GM13976 (cell line): ENCODE data around the gene KLF2.

Experiments
- DNase-seq: peaks from one replicate; pipeline ENCODE4 v3.0.0; 2012; ENCODE audit warnings: low spot score
- in situ Hi-C: fragments of 300-500 bp; cut with MboI; formaldehyde crosslinking; loops from one replicate; pipeline ENCODE4 v1.12.0; 2022; ENCODE audit warnings: low sequenced_read_pairs, mixed read lengths, inconsistent platforms; ENCODE audit not compliant: unreplicated experiment
- TF ChIP-seq, protein P1 (sequence below): IDR thresholded peaks from 2 replicates; pipeline ENCODE4 v1.5.1; 2012; ENCODE audit warnings: borderline replicate concordance, mild to moderate bottlenecking; ENCODE audit not compliant: insufficient read depth; ENCODE audit errors: extremely low read depth, missing control alignments, control extremely low read depth

The KLF2 gene

DNA sequence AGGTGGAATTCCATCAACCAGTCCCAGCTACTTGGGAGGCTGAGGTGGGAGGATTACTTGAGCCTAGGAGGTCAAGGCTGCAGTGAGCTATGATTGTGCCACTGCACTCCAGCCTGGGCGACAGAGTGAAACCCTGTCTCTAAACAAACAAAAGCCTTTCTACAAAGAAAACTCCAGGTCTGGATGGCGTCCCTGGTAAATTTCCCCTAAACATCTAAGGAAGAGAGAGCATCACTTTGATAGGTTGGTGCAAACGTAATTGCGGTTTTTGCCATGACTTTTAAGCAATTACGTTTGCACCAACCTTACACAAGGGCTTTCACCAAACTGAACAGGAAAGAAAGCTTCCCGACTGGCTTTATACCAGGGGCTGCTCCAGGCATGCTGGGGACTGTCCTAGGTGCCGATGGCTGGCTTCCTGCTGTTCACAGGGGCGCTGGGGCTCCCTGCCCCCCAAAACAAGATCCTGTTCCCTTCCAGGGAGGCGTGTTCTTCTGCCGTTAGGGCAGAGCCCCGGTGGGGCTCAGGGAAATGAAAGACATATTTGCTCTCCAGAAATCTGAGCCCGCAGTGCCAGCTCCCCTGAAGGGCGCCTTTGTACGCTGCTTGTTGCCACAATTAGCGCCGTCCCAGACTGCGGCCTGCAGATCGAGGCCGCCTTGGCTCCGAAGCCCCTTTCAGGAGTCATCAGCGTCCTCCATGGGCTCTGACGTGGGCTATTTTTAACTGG, 38.7 kb upstream of the KLF2 start:
- in situ Hi-C loops, result no loop called here
- TF ChIP-seq, protein P1, sequence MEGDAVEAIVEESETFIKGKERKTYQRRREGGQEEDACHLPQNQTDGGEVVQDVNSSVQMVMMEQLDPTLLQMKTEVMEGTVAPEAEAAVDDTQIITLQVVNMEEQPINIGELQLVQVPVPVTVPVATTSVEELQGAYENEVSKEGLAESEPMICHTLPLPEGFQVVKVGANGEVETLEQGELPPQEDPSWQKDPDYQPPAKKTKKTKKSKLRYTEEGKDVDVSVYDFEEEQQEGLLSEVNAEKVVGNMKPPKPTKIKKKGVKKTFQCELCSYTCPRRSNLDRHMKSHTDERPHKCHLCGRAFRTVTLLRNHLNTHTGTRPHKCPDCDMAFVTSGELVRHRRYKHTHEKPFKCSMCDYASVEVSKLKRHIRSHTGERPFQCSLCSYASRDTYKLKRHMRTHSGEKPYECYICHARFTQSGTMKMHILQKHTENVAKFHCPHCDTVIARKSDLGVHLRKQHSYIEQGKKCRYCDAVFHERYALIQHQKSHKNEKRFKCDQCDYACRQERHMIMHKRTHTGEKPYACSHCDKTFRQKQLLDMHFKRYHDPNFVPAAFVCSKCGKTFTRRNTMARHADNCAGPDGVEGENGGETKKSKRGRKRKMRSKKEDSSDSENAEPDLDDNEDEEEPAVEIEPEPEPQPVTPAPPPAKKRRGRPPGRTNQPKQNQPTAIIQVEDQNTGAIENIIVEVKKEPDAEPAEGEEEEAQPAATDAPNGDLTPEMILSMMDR, result no peak
- no peak for DNase-seq

GRCh38 chr19:16288544-16288943, 36.1 kb upstream of the KLF2 start:
- DNase-seq, result no peak
- TF ChIP-seq, protein P1, result no peak
- in situ Hi-C loops, result no loop called here

- no peak for DNase-seq
- TF ChIP-seq, protein P1, result no peak
- in situ Hi-C loops, result no loop called here
Observed at GRCh38 chr19:16289594-16289993, 35.0 kb upstream of the KLF2 start.

DNA sequence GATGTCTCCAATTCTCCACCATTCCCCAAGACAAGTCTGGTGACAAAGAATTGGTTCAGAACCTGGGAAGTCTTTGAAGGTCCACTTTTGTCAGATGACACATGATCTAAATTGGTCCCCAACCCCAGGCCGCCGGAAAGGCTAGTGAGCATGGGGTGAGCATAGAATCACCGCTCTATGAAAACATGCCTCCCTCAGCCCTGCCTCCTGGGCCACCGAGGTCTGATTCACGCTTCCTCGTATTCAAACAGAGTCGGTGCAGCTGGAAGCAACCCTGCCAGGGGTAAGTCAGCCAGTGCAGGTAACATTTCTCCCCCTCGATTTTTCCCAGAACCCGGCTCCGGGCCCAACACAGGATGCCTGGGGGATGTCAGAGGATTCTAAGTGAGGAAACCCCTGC, 33.9 kb upstream of the KLF2 start:
- in situ Hi-C loops, result no loop called here
- no peak for DNase-seq
- TF ChIP-seq, protein P1, result no peak

- TF ChIP-seq, protein P1, result no peak
- DNase-seq, result no peak
- in situ Hi-C loops, result no loop called here
Observed at GRCh38 chr19:16293118-16294091, 31.2 kb upstream of the KLF2 start.

DNA sequence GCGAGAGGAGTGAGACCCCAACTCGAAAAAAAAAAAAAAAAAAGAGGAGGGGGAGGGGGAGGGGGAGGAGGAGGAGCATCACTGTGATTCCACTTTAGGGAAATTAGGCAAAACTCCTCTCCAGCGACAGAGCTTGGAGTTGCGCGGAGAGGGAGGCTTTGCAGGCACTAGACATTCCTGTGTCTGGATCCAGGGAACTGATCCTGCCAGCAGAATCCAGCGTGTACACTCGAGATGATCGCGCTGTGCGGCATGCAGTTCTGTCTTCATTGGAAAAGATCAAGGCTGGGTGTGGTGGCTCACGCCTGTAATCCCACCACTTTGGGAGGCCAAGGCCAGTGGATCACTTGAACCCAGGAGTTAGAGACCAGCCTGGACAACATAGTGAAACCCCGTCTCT, 29.6 kb upstream of the KLF2 start:
- in situ Hi-C loops, result no loop called here
- TF ChIP-seq, protein P1, result no peak
- no peak for DNase-seq
